ENCODE measurements around the gene KSR2.

KSR2 gene

DNA sequence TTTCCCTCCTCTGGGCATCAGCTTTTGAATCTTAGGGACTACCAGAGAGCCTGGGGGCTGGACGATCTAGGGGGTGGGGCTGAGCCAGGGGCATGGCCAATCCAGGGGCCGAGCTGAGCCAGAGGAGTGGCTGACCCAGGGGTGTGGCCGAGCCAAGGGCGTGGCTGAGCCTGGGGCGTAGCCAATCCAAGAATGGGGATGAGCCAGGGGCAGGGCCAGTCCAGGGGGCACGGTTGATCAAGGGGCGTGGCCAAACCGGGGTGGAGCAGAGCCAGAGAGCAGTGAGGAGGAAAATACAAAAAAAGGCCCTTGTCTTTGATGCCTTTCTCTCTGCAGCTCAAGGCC lies 388.1 kb downstream of the KSR2 start:
- DNase-seq (ENCODE audit: low read depth in 3 of 3) = no peak

DNA sequence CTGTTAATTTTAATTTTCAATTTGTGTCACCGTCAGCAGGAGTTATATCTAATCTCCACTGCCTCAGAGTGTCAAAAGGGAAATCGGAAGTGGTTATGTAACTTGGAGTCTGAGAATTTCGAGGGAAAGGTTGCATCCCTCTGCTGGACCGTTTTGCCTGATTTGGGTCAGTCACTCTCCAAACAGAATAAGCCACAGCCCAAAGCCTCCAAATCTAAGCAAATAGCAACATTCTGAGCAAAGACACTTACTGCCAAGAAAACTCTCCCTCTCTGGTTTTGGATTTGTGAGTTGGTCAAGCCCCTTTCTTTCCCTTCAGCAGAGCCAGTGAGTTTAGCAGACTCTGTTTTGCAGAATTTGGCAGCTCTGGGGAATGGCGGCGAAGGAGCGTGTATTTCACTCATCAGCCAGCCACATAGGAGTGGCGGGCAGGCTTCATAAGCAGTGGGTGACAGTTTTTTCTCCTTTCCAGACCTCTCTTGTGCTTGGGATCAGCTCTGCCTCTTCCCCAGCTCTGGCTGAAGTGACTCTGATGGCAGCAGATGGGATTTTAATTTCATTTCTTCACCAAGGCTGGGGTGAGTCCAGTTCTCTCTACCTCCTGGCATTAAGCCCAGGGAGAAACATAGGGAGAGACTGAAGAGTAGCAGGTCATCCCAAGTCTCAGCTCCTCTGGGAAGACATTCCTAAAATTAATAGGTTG lies 388.6 kb downstream of the KSR2 start:
- no peak for DNase-seq (ENCODE audit: low read depth in 3 of 3)

DNA sequence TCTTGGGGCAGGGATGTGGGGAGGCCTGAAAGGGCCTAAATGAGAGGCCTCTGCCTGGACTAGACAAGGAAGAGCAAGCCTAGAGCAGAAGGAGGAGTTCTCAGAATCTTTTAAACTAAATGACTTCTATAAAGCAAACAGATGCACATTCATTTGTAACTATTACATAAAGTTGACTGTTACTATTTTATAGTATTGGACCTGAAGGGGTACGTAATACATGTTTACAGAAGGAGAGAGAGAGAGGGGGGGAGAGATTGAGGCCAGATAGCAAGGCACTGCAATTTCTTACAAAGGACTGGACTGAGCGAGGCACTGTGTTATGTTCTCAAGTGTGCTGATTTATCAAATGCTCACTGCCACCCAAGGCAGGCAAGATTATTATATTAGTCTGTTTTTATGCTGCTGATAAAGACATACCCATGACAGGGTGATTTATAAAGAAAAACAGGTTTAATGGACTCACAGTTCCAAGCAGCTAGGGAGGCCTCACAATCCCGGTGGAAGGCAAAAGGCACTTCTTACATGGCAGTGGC lies 391.6 kb downstream of the KSR2 start:
- no peak for DNase-seq (ENCODE audit: low read depth in 3 of 3)

- DNase-seq (ENCODE audit: low read depth in 3 of 3) = no peak
Observed at GRCh38 chr12:117576053-117576452, 392.7 kb downstream of the KSR2 start.

DNA sequence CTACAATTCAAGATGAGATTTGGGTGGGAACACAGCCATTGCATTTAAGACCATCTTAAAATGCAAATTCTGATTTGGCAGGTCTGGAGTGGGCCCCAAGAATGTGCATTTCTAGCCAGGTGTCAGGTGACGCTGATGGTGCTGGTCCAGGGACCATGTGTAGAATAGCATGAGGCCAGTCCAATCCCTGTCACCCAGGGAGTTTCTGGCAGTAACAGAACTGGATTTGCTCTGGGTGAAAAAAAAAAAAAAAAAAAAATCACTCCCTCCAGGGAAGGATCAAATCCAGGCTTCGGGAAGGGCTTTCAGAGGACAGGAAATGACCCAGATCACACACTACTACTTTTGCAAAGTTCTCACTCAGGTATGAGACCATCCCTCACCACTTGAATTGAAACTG lies 394.1 kb downstream of the KSR2 start:
- DNase-seq (ENCODE audit: low read depth in 3 of 3) = no peak

DNA sequence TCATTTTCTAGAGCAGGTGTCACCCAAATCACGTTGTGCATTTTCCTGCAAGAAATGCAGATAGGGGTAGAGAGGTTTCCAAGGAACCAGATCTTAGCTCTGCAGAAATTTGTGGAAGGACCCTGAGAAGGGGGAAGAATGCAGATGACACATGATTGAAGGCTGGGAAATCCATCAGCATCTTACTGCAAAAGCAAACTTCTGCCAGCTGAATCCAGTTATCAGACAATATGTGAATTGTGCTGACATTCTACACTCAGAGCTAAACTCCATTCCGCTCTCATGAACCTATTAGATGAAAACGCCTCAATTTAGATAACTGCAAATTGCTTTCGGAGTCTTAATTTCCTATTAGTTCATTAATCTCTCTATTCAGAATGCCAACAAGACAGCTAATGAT lies 396.0 kb downstream of the KSR2 start:
- no peak for DNase-seq (ENCODE audit: low read depth in 3 of 3)

DNA sequence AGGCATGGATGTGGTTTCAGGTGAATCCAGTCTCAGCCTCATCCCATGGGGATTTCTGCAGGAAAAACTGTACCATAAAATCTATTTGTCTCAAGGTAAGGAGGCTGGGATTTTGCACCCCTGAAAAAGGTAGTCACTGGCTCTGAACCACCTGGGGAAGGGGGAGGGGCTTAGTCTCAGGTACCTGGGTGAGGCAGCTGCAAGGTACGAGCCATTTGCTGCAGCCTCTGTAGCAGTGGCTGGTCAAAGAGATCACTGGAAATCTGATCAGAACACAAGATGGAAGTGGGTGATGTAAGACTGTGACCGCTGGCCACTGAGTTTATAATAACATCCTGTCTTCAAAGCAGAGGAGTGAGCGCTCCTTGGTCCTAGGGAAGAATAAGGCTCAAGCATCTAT lies 397.5 kb downstream of the KSR2 start:
- no peak for DNase-seq (ENCODE audit: low read depth in 3 of 3)

GRCh38 chr12:117570608-117571007 lies 398.2 kb downstream of the KSR2 start:
- no peak for DNase-seq (ENCODE audit: low read depth in 3 of 3)

DNA sequence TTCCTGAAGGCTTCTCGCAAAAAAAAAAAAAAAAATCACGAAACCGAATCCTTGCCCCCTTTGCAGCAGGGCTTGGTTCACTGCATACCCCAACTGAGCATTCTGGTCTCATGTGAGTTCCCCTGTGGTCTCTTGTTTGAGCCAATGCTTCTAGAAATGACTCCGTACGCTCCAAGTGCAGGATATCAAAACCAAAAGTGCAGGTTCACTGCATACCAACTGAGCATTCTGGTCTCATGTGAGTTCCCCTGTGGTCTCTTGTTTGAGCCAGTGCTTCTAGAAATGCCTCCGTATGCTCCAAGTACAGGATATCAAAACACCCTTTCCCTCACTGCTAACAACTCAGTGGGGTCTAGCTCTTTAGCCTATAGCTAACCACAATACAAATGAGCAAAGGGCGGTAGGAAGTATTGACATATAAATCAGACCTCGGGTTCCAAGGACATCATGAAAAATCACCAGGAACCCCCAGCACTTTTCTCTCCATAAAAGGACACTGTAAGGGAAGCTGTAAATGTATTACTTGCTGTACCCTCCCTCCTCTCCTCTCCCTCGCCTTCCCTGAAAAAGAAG lies 401.1 kb downstream of the KSR2 start:
- DNase-seq (ENCODE audit: low read depth in 3 of 3) = no peak

- no peak for DNase-seq (ENCODE audit: low read depth in 3 of 3)
Observed at GRCh38 chr12:117564881-117565280, 403.9 kb downstream of the KSR2 start.

DNA sequence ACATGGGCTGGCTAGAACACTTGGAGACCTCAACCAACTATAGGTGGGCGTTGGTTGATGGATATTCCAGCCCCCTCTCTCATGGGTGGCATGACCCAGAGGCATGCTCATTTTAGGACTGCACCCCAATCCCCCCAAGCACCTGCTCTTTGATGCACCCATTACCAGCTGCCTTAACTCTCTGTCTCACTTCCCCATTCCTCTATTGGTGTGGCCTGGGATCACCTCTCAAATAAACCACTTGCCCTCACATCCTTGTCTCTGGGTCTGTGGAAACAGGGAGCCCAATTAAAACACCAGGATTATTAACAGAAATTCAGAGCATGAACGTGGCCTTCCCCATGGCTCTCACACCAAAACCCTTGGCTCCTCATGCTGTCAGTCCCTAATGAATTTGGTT lies 405.1 kb downstream of the KSR2 start:
- no peak for DNase-seq (ENCODE audit: low read depth in 3 of 3)

GRCh38 chr12:117563007-117563406 lies 405.8 kb downstream of the KSR2 start:
- DNase-seq (ENCODE audit: low read depth in 3 of 3) = no peak

DNA sequence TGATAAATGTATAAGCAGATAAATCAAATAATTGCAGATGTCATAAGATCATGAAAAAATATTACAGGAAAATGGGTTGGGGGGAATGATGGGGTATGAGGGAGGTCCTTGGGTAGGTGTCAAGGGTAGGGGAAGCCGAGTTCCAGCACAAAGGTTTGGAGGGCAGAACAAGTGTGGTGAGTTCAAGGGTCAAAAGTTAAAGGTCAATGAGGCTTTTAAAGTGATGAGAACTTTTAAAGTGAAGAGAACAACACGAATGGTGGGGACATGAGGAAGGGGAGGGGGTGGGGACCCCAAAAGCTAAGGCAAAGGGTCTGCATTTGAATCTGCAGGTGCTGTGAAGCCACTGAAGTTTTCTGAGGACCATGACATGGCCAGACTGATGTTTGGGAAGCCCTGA lies 406.8 kb downstream of the KSR2 start:
- no peak for DNase-seq (ENCODE audit: low read depth in 3 of 3)

DNA sequence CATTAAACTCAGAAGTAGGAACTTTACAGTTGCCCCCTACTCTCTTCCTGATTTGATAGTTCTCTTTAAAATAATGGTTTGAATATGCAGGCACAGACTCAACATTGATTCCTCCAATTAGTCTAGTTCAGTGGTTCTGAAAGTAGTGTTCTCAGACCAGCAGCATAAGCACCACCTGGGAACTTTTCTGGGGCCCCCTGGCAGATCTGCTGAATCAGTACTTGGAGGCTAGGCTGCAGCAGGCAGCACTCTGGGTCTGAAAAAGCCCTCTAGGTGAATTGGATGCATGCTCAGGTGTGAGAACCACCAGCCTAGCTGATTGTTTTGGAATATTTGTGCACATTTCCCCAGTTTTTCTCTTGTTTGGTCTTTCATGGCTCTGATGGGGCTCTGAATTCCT lies 408.8 kb downstream of the KSR2 start:
- DNase-seq (ENCODE audit: low read depth in 3 of 3) = no peak

GRCh38 chr12:117555889-117556288 lies 412.9 kb downstream of the KSR2 start:
- no peak for DNase-seq (ENCODE audit: low read depth in 3 of 3)

DNA sequence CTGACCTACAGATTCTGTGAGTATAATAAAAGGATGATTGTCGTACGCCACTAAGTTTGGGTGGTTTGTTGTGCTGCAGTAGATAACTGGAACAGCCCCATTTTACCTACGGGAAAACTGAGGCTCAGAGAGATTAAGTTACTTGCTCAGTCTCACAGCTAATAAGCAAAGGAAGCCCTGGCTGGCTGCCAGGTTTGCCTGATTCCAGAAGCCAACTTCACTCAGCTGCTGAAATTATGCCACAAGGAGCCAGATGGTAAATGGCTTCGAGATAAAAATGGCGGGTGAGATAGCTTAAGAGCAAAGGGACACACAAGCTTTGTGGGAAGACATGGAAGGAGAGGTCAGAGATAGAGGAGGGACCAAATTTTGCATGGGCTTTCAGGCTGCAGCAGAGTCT lies 415.8 kb downstream of the KSR2 start:
- no peak for DNase-seq (ENCODE audit: low read depth in 3 of 3)

GRCh38 chr12:117551665-117552064 lies 417.1 kb downstream of the KSR2 start:
- DNase-seq (ENCODE audit: low read depth in 3 of 3) = no peak

- DNase-seq (ENCODE audit: low read depth in 3 of 3) = no peak
Observed at GRCh38 chr12:117547209-117547608, 421.6 kb downstream of the KSR2 start.

DNA sequence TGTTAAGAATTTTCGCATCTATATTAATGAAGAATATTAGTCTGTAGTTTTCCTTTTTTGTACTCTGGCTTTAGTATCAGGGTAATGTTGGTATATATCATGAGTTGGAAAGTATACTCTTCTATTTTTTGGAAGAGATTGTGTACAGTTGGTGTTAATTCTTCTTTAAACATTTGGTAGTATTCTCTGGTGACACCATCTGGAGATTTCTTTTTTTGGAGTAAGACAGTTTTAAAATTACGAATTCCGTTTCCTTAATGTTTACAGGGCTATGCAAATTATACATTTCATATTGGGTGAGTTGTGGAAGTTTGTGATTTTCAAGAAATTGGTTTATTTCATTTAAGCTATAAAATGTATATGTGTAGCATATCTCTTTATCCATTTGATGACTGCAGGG lies 423.6 kb downstream of the KSR2 start:
- no peak for DNase-seq (ENCODE audit: low read depth in 3 of 3)

GRCh38 chr12:117540011-117540410 lies 428.8 kb downstream of the KSR2 start:
- DNase-seq (ENCODE audit: low read depth in 3 of 3) = no peak

- no peak for DNase-seq (ENCODE audit: low read depth in 3 of 3)
Observed at GRCh38 chr12:117538926-117539325, 429.9 kb downstream of the KSR2 start.

DNA sequence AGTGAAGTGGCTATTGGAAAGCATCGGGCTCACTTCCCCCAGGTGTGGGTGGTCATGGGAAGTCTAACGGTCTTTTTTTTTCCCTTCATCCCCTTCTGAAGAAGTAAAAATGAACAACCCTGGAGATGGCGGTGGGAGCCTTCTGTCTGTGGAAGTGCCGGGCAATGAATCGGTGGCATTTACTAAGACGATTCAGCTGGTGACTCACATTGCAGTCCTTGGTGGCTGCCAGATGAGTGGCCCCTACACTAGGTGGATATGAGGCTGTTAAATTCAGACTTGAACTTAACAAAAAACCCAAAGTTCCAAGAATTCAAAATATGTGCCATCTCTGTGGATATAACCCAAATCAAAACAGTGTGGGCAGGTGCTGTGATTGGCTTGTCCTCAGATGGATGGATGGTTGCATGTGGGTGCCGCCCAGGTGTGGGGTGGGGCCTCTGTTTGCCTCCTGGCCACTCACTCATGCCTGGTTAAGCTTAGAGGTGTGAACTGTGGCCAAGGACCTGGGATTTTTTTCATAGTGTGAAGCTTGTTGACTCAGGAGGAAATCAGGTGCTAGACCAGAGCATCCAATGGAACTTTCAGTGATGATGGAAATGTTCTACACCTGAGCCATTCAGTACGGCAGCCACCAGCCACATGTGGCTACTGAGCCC lies 430.6 kb downstream of the KSR2 start:
- DNase-seq (ENCODE audit: low read depth in 3 of 3) = no peak

GRCh38 chr12:117533687-117534086 lies 435.1 kb downstream of the KSR2 start:
- no peak for DNase-seq (ENCODE audit: low read depth in 3 of 3)
